ENCODE results near the gene CAPN12.

CAPN12 gene

GRCh38 chr19:38723990-38724854 lies 20.1 kb downstream of the CAPN12 start:
- no peak for DNase-seq

- DNase-seq, result no peak
These were observed 20.7 kb downstream of the CAPN12 start for GRCh38 chr19:38723606-38723965.

- DNase-seq, result no peak
These were observed 21.2 kb downstream of the CAPN12 start for GRCh38 chr19:38722947-38723605.

- DNase-seq, result no peak
These were observed 22.1 kb downstream of the CAPN12 start for GRCh38 chr19:38721979-38722773.

GRCh38 chr19:38721496-38721895 lies 22.8 kb downstream of the CAPN12 start:
- no peak for DNase-seq

GRCh38 chr19:38720559-38721236 lies 23.6 kb downstream of the CAPN12 start:
- DNase-seq, result no peak

- no peak for DNase-seq
These were observed 24.3 kb downstream of the CAPN12 start for GRCh38 chr19:38719761-38720558.

GRCh38 chr19:38718747-38719543 lies 25.3 kb downstream of the CAPN12 start:
- DNase-seq, result no peak

GRCh38 chr19:38717855-38718254 lies 26.4 kb downstream of the CAPN12 start:
- no peak for DNase-seq

GRCh38 chr19:38717051-38717450 lies 27.2 kb downstream of the CAPN12 start:
- DNase-seq, result no peak

- no peak for DNase-seq
These were observed 28.7 kb downstream of the CAPN12 start for GRCh38 chr19:38715555-38715954.

- DNase-seq, result no peak
These were observed 29.9 kb downstream of the CAPN12 start for GRCh38 chr19:38714354-38714778.

- DNase-seq, result no peak
These were observed 30.4 kb downstream of the CAPN12 start for GRCh38 chr19:38713865-38714264.

- no peak for DNase-seq
These were observed 31.0 kb downstream of the CAPN12 start for GRCh38 chr19:38713227-38713649.

GRCh38 chr19:38712161-38712748 lies 32.0 kb downstream of the CAPN12 start:
- DNase-seq, result no peak

GRCh38 chr19:38711726-38712153 lies 32.5 kb downstream of the CAPN12 start:
- no peak for DNase-seq

GRCh38 chr19:38710928-38711725 lies 33.1 kb downstream of the CAPN12 start:
- no peak for DNase-seq

- no peak for DNase-seq
These were observed 33.9 kb downstream of the CAPN12 start for GRCh38 chr19:38710416-38710702.

- no peak for DNase-seq
These were observed 34.4 kb downstream of the CAPN12 start for GRCh38 chr19:38709671-38710415.
